Measurements from ENCODE around the gene GGA2.
A peak's percentile ranks its signal among the peaks of the same experiment; 100 is the strongest.
"Not testable (repeated sequence)": the region's sequence is repeated elsewhere in the genome, so short reads cannot be mapped to it uniquely, and the experiment has no call there.

GGA2 gene, protein sequence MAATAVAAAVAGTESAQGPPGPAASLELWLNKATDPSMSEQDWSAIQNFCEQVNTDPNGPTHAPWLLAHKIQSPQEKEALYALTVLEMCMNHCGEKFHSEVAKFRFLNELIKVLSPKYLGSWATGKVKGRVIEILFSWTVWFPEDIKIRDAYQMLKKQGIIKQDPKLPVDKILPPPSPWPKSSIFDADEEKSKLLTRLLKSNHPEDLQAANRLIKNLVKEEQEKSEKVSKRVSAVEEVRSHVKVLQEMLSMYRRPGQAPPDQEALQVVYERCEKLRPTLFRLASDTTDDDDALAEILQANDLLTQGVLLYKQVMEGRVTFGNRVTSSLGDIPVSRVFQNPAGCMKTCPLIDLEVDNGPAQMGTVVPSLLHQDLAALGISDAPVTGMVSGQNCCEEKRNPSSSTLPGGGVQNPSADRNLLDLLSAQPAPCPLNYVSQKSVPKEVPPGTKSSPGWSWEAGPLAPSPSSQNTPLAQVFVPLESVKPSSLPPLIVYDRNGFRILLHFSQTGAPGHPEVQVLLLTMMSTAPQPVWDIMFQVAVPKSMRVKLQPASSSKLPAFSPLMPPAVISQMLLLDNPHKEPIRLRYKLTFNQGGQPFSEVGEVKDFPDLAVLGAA

GRCh38 chr16:23510164-23510914 is at the start of gene GGA2:
Gene GGA2 (minus strand): TSS chr16:23510494. CDS start chr16:23510411, 83 bp downstream.
- peak; percentile 85 to 90 for DNase-seq

DNA sequence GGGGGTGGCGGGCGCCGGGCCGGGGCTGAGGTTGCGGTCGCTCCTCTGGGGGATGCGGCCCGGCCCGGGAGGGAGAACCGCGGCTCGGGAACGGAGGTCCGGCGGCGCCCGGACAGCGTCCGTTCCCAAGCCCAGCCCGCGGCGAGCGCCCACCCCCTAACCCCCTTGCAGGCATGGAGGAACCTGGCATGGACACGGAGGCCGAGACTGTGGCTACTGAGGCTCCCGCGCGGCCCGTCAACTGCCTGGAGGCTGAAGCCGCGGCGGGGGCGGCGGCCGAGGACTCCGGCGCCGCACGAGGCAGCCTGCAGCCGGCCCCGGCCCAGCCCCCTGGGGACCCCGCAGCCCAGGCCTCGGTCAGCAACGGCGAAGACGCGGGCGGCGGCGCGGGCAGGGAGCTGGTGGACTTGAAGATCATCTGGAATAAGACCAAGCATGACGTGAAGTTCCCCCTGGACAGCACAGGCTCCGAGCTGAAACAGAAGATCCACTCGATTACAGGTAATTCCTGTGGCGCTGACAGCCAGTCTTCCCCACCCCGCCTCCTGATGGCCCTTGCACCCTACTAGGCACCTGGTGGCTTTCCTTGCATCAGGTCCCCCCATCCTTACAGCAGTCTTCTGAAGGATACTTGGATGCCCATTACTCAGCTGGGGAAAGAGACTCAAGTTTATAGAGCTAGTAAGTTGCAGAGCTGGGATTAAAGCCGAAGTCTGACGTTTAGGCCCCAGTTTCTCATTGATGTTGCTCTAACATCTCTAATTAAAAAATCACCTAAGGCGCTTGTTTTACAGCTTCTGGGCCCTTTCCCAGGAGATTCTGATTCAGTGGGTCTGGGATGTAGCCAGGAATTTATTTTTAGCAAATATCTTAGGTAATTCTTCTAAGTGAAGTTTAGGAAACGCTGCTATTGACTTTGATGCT is 47.7 kb upstream of the GGA2 start:
- peak in 1 of 2 experiments; percentile 45 for DNase-seq

GRCh38 chr16:23556881-23557778 is 46.8 kb upstream of the GGA2 start, which contains the start of the genes EARS2 and UBFD1:
Gene EARS2 (minus strand): TSS chr16:23557350. CDS start chr16:23557343, 7 bp downstream.
Gene UBFD1 (plus strand): TSS chr16:23557727. CDS start chr16:23557743, 16 bp downstream.
- DNase-seq = peak; percentile 100

DNA sequence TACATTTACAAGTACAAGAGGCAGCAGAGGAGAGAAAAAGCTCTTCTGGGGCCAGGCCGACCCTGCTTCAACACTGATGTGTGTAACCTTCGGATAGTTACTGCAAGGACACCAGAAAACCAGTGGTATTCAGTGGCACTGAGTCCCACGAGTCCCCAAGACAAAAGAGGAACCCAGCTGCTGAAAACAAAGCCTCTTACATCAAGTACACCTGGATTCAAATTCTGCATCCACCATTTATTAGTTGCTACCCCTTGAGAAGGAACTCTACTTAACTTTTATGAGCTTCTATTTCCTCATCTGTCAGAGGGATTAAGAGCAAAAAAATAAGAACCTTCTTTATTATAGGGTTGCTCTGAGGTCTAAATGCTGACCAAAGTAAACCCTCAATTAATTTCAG is 44.2 kb upstream of the GGA2 start:
- DNase-seq = no peak

- no peak for DNase-seq
Observed at GRCh38 chr16:23552161-23552560, 41.9 kb upstream of the GGA2 start.

DNA sequence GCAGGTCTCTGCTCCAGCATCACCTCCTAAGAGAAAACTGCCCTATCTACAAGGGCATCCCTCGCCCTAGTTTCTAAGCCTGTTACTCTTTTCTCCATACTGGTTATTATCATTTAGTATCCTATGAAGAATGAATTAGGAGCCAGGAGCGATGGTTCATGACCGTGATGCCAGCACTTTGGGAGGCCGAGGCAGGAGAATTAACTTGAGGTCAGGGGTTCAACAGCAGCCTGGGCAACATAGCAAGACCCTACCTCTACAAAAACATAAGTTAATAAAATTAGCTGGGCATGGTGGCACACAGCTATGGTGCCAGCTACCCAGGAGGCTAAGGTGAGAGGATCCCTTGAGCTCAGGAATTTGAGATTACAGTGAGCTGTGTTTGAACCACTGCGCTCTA is 39.6 kb upstream of the GGA2 start:
- no peak for DNase-seq

DNA sequence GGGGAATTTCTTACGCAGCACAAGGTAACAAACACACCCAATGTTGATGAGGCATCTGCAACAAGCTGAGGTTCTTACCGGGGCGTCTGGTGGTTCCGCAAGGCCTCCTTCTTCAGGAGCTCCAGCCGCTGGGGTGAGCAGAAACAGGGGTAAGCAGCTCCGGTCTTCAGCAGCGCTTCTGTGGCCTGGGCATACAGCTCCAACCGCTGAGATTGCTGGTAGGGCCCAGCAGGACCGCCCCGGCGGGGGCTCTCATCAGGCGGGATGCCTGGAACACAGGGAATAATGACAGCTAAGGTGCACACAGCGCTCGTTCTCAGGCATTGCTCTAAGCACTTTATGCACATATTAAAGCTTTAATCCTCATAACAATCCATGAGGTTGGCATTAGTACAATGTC is 34.1 kb upstream of the GGA2 start:
- no peak for DNase-seq

DNA sequence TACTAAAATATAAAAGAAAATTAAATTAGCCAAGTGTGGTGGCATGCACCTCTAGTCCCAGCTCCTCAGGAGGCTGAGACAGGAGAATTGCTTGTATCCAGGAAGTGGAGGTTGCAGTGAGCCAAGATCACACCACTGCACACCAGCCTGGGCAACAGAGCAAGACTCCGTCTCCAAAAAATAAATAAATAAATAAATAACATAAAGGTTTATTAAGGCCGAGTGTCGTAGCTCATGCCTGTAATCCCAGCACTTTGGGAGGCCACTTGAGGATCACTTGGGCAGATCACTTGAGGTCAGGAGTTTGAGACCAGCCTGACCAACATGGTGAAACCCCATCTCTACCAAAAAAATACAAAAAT is 30.5 kb upstream of the GGA2 start:
- DNase-seq = not testable (repeated sequence)

- DNase-seq = no peak
Observed at GRCh38 chr16:23539984-23540816, 29.9 kb upstream of the GGA2 start.

DNA sequence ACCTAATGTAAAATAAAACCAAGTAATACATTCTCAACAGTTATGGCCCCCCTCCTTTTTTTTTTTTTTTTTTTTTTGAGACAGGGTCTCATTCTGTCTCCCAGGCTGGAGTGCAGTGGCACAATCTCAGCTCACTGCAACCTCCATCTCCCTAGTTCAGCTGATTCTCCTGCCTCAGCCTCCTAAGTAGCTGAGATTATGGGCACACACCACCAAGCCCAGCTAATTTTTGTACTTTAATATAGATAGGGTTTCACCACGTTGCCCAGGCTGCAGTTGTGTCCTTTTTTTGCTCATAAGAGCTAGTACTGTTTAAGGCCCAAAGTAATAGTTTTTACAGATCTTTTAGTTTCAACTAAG is 28.6 kb upstream of the GGA2 start:
- no peak for DNase-seq

- no peak for DNase-seq
Observed at GRCh38 chr16:23537390-23537789, 27.1 kb upstream of the GGA2 start.

- DNase-seq = no peak
Observed at GRCh38 chr16:23535901-23536300, 25.6 kb upstream of the GGA2 start.

DNA sequence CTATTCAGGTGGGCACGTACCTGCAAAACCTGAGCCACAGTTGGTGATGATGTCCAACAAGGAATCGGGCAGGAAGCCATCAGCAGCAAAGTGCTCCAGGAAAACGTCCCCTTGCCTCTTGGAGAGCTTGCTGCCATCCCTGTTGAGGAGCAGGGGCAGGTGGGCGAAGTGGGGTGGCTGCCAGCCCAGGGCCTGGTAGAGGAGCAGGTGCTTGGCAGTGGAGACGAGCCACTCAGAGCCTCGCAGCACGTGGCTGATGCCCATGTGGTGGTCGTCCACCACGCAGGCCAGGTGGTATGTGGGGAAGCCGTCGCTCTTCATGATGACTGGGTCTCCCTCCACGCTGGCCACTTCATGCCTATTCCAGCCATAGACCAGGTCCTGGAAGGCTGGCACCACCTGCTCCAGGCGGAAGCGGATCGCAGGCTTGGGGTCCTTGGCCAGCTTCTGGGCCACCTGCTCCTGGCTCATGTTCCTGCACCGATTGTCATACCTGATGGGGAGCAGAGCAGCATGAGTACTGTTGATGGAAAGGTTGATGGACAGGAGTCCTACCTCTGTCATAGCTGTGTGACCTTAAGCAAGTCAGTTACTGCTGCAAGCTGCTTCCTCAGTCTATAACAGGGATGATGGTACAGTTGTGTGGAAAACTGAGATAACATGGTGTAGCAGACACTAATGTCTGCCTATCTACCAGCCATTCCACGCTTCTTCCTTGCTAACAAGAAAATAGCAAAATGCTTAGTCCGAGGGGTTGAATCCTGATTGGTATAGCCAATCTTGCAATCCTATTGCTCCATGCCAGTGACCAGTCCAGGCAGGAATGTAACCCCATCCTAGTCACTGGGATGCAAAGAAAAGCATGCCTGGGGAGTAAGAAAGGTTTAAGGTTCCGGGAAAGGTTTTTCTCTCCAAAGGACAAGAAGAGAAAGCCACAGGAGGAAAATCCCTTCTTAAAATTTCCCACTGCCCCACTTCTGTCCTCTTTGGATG is 24.9 kb upstream of the GGA2 start:
- DNase-seq = no peak

DNA sequence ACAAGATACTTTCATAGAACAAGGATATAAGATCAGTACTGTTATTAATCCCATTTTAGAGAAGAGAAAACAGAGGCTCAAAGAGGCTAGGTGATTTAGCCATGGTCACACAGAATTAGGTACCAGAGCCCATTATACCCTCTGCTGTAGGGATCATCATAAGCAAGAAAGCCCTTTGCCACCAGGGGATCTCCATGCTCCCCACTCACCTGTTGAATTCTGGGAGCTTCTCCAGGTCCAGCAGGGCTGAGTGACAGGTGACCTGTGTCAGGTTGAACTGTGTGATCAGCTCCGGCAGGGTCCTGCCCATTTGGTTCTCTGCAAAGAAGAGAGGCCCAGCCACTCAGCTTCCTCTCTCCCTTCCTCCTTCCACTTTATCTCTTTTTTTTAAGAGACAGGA is 22.2 kb upstream of the GGA2 start:
- DNase-seq = no peak

- DNase-seq = no peak
Observed at GRCh38 chr16:23530062-23530461, 19.8 kb upstream of the GGA2 start.

DNA sequence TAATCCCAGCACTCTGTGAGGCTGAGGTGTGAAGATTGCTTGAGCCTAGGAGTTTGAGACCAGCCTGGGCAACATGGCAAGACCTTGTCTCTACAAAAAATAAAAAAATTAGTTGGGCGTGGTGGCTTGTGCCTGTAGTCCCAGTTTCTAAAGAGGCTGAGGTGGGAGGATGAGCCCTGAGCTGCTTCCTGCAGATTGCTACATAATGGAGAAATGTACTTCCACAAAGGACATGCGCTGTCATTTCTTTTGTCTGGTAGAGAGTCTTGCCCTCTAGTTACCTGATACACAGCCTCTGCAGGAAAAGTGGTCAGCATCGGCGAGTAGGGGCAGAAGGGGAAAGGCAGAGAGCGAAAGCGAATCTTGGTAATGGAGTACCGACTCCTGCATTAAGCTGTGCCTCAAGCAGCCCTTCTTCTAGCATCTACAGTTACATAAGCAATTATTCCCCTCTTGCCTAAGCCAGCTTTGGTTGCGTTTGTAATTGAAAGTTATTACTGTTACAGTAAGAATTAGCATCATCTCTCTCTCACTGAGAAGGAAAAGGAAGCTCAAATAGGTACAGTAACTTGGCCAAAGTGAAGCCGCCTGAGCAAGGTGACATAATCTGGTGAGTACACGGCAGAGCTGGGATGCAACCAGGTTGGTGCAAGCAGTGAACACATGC is 18.5 kb upstream of the GGA2 start:
- DNase-seq = no peak

DNA sequence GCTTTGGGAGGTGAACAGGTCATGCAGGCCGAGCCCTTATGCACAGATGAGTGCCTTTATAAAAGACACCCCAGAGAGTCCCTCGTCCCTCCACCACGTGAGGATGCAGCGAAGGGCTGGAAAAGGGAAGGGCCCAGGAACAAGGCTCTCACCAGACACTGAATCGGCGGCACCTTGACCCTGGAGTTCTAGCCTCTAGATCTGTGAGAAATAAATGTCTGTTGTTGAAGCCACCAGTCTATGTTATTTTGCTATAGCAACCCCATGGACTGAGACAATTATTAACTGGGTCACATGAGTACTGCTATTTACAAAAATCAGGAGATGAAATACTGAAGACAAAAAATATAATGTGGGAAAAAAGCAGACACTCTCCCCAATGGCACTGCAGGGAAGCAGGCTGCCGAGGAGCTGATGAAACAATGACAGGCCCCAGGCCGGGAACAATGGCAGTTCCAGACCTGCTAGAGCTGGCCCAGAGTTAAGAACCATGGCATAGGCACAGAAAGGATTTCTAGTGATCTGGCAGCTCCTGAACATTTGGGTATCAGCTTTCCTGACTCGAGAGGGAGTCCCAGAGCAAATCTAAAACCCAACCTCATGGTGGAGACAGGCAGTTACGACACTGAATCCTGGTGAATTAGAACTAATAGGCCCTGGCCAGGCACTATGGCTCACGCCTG is 17.8 kb upstream of the GGA2 start:
- DNase-seq = no peak

DNA sequence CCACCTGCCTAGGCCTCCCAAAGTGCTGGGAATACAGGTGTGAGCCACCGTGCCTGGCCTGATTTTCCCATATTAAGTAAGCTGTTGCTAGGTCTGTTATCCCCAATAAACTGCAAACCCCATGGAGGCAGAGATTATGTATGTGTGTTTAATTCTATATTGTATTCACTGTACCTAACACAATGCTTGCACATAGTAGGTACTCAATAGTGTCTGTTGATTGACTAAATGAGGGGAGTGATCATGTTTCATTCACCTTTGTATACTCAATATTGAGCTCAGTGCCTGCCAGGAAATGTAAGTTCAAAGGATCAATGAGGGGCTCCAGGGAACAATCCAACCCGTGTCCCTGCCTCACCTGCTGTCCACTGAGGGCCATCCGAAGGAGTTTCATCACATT is 14.6 kb upstream of the GGA2 start:
- no peak for DNase-seq

Measured in activated T-cell treated with anti-CD3 and anti-CD28 coated beads, Interleukin-2, amount 50 U/mL, for 48 hours (primary cell).